Forelimb muscle (tissue), 1 donor: ENCODE measurements around the gene DNAI2. TPM values are rescaled to one million over a fixed set of nuclear protein-coding genes. Genes with fewer than 3 reads are reported as not detected.
"Not testable (repeated sequence)": the region's sequence is repeated elsewhere in the genome, so short reads cannot be mapped to it uniquely, and the experiment has no call there.

Experiments used
- DNase-seq: peaks from one replicate; pipeline ENCODE4 v3.0.0-alpha.2; 2013; ENCODE audit warnings: low read depth
- polyA plus RNA-seq: library from polyadenylated mRNA; unstranded; fragments of 120-200 nt; gene quantifications from one replicate; pipeline ENCODE4 v1.2.1, GENCODE V29; 2013; ENCODE audit not compliant: insufficient read length

DNAI2 gene
- polyA plus RNA-seq, 1 donor = 0.14 TPM

DNA sequence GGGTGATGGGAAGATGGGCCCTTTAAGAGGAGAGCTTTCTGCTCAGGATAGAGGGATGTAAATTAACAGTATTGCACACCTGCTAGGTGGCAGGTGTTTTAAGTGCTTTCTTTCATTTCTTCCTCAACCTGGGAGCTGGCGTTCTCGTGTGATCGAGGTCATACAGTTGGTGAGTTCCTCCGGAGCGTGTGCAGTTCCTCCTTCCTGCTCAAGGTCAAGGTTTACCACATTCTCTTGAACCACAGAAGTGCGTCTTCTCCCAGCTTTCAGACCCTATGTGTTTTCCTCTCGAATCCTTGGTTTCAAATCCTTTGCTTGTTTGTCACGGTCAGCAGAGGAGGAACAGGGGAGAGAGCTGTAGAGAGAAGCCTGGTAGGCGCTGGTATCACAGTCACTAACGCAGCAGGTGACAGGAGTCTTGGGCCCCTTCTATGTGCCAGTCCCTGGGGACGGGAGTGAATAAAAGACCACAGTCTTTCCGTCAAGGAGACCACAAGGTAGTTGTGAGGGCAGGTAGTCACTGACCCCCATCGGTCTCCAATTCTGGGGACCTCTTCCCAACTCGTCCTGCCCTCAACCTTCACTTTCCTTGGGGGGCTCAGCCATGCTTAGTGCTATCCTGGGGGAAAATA lies 791 bp downstream of the DNAI2 start:
- DNase-seq = no peak

DNA sequence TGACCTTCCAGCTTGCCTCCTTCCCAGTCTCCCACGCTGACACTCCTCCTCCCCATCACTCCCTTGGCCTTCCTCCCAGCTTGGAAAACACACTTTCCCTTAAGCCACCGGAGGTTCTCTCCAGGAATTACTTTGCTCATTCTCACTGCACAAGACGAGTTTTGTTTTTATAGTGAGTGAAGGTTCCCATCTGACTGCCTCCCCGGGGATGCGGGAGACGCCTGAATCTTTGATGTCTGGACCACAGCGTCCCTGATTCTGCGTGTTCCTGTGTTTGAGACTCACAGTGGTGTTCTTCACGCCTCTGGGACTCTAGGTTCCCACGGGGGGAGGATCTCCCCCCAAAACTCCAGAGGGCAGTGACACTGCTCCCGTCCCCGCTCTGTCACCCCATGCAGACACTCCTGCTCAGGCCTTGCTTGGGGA lies 2.0 kb downstream of the DNAI2 start:
- DNase-seq = peak; percentile 89

DNA sequence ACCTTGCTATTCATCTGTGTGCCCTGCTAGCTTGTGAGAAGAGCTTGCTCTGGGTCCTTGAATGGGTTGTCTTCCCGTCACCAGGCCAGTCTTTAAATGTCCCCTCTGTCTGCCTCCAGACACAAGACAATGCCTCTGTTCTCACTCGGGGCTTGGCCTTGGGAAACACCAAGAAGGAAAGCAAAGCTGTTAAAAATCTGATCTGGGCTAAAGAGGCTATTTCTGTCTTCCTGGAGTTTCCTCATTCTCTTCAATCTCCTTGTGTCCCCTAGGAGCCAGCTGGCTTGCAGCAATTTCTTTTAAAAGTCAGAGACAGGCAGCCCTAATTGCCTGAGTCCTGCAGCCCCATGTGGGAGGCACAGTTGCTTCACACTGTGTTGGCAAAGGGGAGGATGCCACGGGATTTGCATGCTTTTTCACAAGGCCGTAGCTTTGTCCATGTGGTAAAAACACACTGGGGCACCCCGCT lies 2.5 kb downstream of the DNAI2 start:
- no peak for DNase-seq

DNA sequence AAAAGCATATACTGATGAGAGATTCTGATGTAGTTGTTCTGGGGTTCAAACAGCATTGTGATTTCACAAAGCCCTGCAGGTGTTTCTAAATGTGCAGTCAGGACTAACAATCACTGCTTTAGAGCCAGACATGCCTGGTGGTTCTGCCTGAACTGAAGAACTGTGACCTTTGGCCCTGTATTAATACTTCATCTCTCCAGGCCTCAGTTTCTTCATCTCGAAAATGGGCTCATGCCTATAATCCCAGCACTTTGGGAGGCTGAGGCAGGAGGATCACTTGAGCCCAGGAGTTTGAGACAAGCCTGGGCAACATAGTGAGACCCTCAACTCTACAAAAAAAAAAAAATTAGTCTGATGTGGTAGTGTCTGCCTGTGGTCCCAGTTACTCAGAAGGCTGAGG lies 3.9 kb downstream of the DNAI2 start:
- no peak for DNase-seq

DNA sequence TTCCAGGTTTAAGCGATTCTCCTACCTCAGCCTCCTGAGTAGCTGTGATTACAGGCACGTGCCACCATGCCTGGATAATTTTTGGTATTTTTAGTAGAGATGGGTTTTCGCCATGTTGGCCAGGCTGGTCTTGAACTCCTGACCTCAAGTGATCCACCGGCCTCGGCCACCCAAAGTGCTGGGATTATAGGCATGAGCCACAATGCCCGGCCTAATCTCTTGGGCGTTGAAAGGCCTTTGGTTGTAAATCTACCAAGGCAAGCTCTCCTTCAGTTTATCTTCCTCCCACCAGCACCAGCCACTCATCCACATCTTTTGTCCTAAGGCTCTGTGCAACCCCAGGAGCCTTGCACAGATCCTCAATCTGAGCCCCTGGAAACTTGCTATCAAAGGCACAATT lies 5.6 kb downstream of the DNAI2 start:
- not testable (repeated sequence) for DNase-seq

DNA sequence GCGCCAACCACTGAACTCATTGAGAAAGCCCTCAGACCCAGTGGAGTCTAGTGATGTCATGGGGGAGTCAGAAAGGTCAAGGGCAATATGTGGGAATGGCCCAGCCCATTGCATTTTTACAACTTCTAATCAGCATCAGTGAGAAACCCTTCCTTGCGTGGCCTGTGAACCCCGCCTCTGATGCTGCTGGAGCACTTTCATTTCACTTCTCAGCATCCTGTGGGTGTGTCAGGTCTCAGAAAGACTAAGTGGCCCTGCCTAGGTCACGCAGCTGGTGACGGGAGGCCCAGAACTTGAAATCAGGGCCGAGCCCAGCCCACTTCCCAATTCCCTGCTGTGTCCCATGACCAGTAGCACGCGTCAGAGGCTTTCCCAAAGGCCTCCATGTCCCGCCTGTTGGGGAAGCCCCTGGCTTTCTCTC lies 6.1 kb downstream of the DNAI2 start:
- DNase-seq = no peak

DNA sequence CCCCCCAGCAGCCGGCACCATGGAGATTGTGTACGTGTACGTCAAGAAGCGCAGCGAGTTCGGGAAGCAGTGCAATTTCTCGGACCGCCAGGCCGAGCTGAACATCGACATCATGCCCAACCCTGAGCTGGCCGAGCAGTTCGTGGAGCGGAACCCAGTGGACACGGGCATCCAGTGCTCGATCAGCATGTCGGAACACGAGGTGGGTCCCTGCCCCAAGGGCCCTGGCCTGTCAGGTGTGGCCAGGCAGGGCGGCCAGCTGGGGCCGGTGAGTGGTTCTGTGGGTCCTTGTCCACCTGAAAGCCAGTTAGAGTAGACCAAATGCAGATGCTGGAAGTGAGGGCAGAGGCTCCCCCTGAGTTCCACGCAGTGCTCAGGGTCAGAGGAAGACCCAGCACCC lies 7.8 kb downstream of the DNAI2 start:
- no peak for DNase-seq

DNA sequence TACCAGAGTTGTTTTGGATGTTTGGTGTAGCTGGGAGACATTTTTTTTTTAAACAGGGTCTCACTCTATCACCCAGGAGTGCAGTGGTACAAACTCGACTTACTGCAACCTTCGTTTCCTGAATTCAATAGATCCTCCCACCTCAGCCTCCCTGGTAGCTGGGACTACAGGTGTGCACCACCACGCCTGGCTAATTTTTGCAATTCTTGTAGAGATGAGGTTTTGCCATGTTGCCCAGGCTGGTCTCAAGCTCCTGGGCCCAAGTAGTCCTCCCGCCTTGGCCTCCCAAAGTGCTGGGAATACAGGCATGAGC lies 8.2 kb downstream of the DNAI2 start:
- DNase-seq = not testable (repeated sequence)

DNA sequence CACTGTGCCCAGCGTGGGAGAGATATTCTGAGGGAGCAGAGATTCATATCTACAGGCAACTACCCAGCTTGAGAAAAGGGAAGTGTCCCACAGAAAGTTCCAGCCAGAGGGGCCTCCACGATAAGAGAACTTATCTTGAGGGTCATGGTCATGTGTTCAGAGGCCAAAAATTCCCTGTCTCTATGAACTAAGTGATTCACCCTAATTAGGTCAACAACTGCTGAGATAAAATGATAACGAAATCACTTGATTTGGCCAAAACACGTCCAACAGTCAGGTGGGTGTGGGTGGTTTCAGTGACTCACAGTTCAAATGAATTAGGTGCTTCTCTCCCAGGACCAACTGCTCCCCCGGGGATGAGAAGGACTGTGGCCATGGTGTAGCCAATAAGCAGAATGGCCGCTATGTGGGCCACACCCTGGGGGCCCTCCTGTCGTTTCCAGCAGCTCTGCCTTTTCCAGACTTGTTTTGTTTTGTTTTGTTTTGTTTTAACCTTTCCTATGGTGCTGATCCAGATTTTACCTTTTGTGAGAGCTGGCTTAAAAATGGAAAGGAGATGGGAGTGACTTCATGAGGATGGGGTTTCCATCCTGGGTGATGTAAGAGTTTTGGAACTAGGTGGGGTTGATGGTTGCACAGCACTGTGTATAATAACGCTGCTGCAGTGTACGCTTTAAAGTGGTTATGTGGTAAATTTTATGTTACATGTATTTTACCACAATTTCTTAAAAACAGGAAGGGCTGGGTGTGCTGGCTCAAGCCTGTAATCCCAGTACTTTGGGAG lies 8.7 kb downstream of the DNAI2 start:
- DNase-seq = no peak

DNA sequence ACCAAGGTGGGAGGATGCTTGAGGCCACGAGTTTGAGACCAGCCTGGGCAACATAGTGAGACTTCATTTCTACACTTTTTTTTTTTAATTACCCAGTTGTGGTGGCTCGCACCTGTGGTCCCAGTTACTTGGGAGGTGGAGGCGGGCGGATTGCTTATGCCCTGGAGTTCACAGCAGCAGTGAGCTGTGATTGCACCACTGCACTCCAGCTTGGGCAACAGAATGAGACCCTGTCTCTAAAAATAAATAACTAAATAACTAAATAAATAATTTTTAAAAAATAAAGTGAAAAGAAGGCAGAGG lies 9.3 kb downstream of the DNAI2 start:
- DNase-seq = no peak

DNA sequence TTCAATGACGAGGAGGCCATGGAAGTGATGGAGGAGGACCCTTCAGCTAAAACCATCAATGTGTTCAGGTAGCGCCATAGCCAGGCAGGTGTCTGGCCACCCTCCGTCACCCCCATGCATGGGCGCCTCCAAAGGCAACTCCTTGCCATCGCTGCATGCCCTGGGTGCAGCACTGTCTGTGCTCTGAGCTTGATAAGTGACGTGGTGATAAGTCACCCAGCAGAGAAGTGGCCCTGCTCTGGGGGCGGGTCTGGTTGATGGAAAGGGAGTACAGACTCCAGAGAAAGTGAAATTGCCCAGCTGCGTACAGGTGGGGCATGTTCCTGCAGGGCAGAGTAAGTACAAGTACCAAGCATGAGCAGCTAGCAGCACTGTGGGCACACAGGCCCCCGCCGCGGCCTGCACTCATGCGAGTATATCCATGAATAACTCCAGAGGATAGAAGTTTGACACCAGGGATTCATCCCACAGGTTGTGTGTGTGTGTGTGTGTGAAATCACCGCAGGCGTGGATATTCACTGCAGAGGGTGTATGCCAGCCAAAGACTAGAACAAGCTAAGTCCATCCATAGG lies 13.1 kb downstream of the DNAI2 start:
- no peak for DNase-seq

DNA sequence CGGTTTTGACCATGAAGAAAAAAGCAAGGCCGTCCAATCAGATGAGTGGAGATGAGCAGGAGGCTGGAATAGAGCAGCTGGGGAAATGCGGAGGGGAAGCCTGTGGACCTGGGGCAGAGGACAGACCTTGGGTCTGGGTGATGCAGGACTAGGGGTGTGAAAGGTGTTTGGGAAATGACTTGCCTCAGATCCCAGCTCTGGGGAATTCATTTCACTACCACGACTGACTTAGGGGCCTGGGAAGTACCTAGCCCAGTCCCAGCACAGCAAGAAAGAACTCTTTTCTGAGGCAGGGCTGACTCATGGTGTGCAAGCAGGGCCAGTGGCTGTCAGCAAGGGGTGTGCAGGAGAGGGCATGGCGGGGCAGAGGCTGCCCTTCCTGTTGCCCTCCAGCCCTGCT lies 14.8 kb downstream of the DNAI2 start:
- no peak for DNase-seq

DNA sequence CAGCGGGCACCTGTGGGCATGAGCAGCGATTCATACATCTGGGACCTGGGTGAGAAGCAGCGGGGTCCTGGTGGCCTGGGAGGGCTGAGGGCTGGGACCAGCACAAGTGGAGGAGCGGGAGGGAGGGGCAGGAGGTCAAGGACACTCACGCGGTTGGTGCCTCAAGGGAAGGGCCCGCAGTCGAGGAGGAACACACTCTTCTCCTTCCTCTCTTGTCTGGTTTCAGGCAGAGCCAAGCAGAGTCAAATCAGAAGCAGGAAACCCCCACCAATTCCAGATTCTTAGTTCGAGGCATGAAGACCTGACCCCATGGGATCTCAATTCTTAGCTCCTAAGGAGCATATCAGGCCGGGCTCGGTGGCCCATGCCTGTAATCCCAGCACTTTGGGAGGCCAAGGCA lies 15.7 kb downstream of the DNAI2 start:
- no peak for DNase-seq

DNA sequence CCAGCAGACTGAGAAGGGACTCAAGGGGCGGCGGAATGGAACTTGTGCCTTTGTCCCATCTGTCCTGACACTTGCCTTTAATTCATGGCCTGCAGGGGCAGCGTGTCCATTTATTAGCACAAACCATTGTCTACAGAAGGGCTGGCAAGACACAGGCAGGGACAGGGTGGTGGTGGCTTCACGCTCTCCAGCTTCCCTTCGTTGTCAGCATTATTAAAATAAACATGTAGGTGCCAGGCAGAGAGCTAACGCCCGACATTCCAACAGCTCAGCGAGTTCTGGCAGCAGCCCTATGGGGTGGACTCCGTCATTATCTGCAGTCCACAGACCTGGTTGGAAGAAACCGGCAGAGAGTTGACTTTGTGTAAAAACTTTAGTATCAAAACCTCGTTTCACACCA lies 16.3 kb downstream of the DNAI2 start:
- no peak for DNase-seq

DNA sequence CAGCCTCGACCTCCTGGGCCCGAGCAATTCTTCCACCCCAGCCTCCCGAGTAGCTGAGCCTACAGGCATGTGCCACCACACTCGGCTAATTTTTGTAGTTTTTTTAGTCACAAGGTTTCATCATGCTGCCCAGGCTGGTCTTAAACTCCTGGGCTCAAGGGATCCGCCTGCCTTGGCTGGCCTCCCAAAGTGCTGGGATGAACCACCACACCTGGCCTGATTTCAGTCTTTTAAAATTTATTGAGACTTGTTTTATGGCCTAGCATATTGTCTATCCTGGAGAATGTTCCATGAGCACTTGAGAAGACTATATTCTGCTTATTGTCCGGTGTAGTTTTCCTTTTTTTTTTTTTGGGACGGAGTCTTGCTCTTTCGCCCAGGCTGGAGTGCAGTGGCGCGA lies 18.5 kb downstream of the DNAI2 start:
- no peak for DNase-seq

DNA sequence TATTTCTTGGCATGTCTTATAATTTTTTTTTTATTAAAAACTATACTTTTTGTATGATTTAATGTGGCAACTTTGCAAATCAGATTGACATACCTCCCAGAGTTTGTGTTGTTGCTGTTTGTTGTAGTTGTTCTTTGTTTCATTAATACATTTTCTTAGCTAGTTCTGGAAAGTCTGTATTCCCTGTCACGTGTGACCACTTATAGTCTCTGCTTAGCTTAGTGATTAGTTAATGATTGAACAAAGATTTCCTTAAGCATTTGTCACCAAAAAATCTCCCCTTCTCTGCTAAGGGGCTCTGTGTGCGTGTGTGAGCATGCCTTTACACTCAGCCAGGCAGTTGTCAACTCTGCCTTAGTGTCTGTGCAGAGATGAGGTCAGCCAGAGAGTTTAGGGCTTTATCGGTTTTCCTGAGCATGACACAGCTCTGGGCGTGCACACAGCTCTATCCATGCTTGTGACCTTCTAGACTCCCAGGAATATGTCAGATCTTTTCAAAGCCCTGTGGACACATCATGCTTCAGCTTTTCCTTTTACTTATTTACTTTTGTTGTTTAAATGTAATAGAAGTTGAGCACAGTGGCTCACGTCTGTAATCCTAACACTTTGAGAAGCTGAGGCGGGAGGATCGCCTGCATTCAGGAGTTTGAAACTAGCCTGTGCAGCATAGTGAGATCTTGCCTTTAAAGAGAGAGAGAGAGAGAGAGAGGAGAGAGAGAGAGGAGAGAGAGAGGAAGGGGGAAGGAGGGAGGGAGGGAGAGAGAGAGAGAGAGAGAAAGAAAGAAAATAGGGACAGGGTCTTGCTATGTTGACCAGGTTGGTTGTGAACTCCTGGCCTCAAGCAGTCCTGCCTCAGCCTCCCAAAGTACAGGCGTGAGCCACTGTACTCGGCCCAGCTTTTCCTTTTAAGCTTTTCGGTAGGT lies 21.9 kb downstream of the DNAI2 start:
- DNase-seq = no peak

DNA sequence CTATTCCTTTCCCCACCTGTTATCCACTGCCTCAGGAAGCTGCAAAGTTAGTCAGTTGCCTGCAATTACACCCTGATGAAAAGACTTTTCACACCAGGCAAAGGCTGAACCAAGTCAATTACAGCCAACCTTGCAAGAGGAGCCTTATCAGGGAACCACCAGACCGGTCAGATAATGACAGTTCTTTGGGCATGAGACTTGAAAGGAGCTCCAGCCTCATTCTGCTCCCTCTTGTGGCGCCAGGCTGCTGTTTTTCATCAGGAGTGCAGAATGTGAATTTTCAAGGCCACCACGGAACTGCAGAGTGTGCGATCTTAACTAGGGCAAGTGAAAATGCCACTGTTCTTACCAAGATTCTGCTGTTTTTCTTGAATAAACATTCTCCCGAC lies 22.5 kb downstream of the DNAI2 start:
- no peak for DNase-seq

DNA sequence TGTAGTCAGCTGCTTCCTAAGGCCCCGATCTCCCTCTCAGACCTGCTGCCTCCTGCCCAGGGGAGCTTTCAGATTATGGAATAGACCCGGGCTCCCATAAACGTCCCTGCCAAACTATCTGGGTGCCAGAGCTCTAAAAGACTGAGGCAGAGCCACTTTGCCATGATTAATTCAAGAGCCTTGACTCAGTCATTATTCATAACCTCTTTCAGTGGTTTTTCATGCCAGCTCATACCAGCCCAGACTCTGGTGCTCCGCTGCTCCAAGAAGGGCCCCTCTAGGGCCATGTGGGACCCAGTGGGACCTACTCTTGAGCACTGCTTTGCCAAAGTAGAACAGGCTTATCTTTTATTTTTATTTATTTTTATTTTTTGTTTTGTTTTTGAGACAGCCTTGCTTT lies 23.9 kb downstream of the DNAI2 start:
- DNase-seq = no peak

DNA sequence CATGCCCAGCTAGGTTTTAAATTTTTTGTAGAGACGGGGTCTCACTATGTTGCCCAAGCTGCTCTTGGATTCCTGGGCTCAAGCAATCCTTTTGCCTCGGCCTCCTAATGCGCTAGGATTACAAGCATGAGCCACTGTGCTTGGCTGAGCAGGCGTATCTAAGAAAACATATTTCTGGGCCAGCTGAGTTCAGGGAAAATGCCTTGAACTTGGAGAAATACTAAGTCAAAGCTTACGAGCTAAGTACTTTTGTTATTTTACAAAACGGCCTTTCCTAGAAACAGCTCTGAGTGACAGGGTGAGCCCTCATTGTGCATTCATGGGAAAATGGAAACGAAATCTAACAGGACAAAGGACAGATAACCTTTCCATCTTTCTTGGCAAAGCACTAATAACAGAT lies 24.7 kb downstream of the DNAI2 start:
- no peak for DNase-seq

DNA sequence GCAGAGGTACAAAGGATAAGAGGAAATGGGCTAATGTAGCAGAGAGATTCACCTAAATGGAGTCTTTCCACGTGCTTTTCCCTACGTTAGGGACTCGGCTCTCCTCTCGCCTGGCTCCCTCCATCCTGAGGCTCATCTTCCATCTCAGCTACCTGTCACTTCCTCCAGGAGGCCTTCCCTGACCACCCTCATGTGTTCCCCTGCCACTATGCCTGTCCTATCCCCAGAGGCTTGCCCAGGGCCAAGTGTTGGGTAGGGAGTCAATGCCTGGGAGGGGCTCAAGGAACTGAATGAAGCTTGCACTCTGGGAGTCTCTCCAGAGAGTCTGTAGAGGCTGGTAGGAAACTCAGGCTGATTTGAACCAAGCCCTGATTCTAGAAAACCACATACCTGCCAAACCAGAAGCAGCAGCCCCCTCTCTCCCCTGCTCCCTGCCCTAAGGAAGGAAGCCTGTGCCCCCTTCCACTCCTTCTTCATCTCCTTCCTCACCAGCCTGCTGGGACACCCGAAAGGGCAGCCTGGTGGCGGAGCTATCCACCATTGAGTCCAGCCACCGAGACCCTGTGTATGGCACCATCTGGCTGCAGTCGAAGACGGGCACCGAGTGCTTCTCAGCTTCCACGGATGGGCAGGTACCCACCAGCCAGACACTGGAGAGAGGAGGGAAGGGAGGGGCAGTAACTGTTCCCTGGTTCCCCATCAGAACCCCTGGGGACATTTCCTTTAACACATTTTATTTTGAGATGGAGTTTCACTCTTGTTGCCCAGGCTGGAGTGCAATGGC lies 25.4 kb downstream of the DNAI2 start:
- DNase-seq = no peak

DNA sequence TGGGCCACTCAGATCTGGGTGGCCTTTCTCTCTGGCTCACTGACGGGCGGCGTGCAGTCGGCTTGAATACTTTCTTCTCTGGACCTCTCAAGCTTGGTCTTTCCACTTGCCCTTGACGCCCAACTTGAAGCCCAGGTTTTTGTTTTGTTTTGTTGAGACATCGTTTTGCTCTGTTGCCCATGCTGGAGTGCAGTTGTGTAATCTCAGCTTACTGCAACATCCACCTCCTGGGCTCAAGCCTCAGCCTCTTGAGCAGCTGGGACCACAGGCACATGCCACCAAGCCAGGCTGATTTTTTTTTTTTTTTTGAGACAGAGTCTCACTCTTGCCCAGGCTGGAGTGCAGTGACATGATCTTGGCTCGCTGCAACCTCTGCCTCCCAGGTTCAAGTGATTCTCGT lies 29.3 kb downstream of the DNAI2 start:
- no peak for DNase-seq

DNA sequence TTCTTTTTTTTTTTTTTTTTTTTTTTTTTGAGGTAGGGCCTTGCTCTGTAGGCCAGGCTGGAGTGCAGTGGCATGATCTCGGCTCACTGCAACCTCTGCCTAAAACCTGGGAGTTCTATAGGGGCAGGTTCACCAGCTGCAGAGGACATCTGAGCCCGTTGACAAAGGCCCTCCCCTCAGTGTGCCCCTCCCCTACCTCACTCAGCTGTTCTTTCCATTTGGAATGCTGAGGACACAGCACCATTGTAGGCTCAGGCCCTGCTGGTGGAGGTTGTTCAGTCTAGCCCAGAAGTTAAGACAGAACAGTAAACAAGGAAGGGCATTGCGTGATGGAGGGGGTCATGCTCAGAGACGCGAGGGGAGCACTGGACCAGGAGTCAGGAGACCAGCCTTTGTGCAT lies 30.1 kb downstream of the DNAI2 start:
- DNase-seq = no peak
